Vagina (tissue), 2 donors: Measurements from ENCODE around the gene TOR4A.

Source experiments
- CTCF ChIP-seq, 3 experiments: fragments of 450-650 bp in 2 of 3; fragments of 200-600 bp in 1 of 3; sonication (generic) in 1 of 3; IDR thresholded peaks; one replicate each; pipeline ENCODE4 v1.5.1; 2017 to 2019; ENCODE audit warnings: antibody characterized with exemption in 3 of 3, mild to moderate bottlenecking in 2 of 3, moderate library complexity in 2 of 3
- POLR2A ChIP-seq, 2 donors: fragments of 450-650 bp; IDR thresholded peaks; one replicate each; pipeline ENCODE4 v1.6.1; 2017; ENCODE audit warnings: antibody characterized with exemption in 2 of 2, mild to moderate bottlenecking in 2 of 2, moderate library complexity in 2 of 2
- POLR2AphosphoS5 ChIP-seq, 2 donors: sonication (generic); formaldehyde crosslinking; IDR thresholded peaks; one replicate each; pipeline ENCODE4 v1.9.0; 2017; ENCODE audit warnings: antibody characterized with exemption in 2 of 2, mild to moderate bottlenecking in 2 of 2, low read depth in 1 of 2; ENCODE audit not compliant: insufficient read depth in 1 of 2

GRCh38 chr9:137245450-137246421 lies 31.8 kb upstream of the TOR4A start:
- TF ChIP-seq CTCF (IDR thresholded peaks at IDR 0.05): no peak
- no peak for TF ChIP-seq POLR2AphosphoS5 (IDR thresholded peaks at IDR 0.05; ENCODE audit: insufficient read depth in 1 of 2, low read depth in 1 of 2)
- no peak for TF ChIP-seq POLR2A (IDR thresholded peaks at IDR 0.05)
